Spleen (tissue), 7 donors: Measurements from ENCODE around the gene AGBL1.

Experiments
- CTCF ChIP-seq, 11 experiments: fragments of 200-600 bp in 7 of 11; fragments of 450-650 bp in 4 of 11; sonication (generic) in 4 of 11; IDR thresholded peaks in 8 of 11; conservative IDR thresholded peaks in 3 of 11; 1 replicate in 7 of 11; 2 replicates in 4 of 11; pipeline versions ENCODE4 v1.4.0 to v1.8.0; 2016 to 2021; ENCODE audit warnings: antibody characterized with exemption in 11 of 11, inconsistent platforms in 4 of 11, mild to moderate bottlenecking in 1 of 11
- POLR2AphosphoS5 ChIP-seq, 3 donors: sonication (generic); formaldehyde crosslinking; IDR thresholded peaks; one replicate each; pipeline ENCODE4 v1.5.1; 2017; ENCODE audit warnings: antibody characterized with exemption in 3 of 3
- donor health status: DM: no; HTN: no; CAD: no; lungs with moderate emphysema.
- donor health status: DM: no; HTN: no; CAD: no.
- donor health status: DM: no; HTN: no; CAD: no.

- TF ChIP-seq CTCF (IDR thresholded peaks at IDR 0.05 in 8 of 11, conservative IDR thresholded peaks at IDR 0.05 in 3 of 11) = no peak
- no peak for TF ChIP-seq POLR2AphosphoS5 (IDR thresholded peaks at IDR 0.05)
Observed at GRCh38 chr15:86701611-86701963, 621.9 kb downstream of the AGBL1 start.
